Prostate gland (tissue), 2 donors: ENCODE data around the gene SYNE1.

ENCODE experiments used
- CTCF ChIP-seq, 4 experiments: fragments of 200-600 bp in 2 of 4; fragments of 450-650 bp in 2 of 4; sonication (generic) in 2 of 4; IDR thresholded peaks; 1 replicate in 3 of 4; 2 replicates in 1 of 4; pipeline ENCODE4 v1.5.1; 2016 to 2019; ENCODE audit warnings: antibody characterized with exemption in 4 of 4, mild to moderate bottlenecking in 2 of 4, moderate library complexity in 2 of 4
- POLR2A ChIP-seq: fragments of 450-650 bp; IDR thresholded peaks from one replicate; pipeline ENCODE4 v1.6.1; 2016; ENCODE audit warnings: antibody characterized with exemption, mild to moderate bottlenecking
- POLR2AphosphoS5 ChIP-seq: sonication (generic); formaldehyde crosslinking; IDR thresholded peaks from one replicate; pipeline ENCODE4 v1.6.1; 2017; ENCODE audit warnings: antibody characterized with exemption

GRCh38 chr6:152135755-152136448 is 501.3 kb downstream of the SYNE1 start:
- no peak for TF ChIP-seq CTCF (IDR thresholded peaks at IDR 0.05)
- no peak for TF ChIP-seq POLR2A
- no peak for TF ChIP-seq POLR2AphosphoS5
